Posterior cingulate gyrus (tissue), 11 donors: ENCODE data around the gene WDFY4.

ENCODE experiments used
- DNase-seq, 10 donors: peaks; one replicate each; pipeline versions ENCODE4 v3.0.0 to v3.0.0-alpha.2; 2020 to 2021; ENCODE audit warnings: mixed read lengths in 3 of 10
- intact Hi-C: fragments of 100-400 bp; cut with DNase I; formaldehyde crosslinking; loops from one replicate; pipeline ENCODE4 v1.15.1; 2023

Gene WDFY4

GRCh38 chr10:48782386-48782785 lies 97.7 kb downstream of the WDFY4 start:
- intact Hi-C loops = no loop called here
- DNase-seq = no peak

- no peak for DNase-seq
Observed at GRCh38 chr10:48784031-48784430, 99.4 kb downstream of the WDFY4 start.

GRCh38 chr10:48785796-48786195 lies 101.1 kb downstream of the WDFY4 start:
- DNase-seq = no peak
- intact Hi-C loops = no loop called here

More at GRCh38 chr10:48784031-48784430, 99.4 kb downstream of the WDFY4 start:
- intact Hi-C loops = no loop called here

GRCh38 chr10:48786606-48787282 lies 102.1 kb downstream of the WDFY4 start:
- no peak for DNase-seq
- intact Hi-C loops = no loop called here

- intact Hi-C loops = no loop called here
- no peak for DNase-seq
Observed at GRCh38 chr10:48788554-48788953, 103.9 kb downstream of the WDFY4 start.

GRCh38 chr10:48789486-48790456 lies 105.1 kb downstream of the WDFY4 start:
- intact Hi-C loops = no loop called here
- no peak for DNase-seq

- intact Hi-C loops = no loop called here
- DNase-seq = no peak
Observed at GRCh38 chr10:48790457-48791044, 105.9 kb downstream of the WDFY4 start.

- intact Hi-C loops = no loop called here
- DNase-seq = no peak
Observed at GRCh38 chr10:48791267-48791928, 106.7 kb downstream of the WDFY4 start.

- intact Hi-C loops = no loop called here
Observed at GRCh38 chr10:48792121-48792520, 107.4 kb downstream of the WDFY4 start.

GRCh38 chr10:48792687-48793096 lies 108.0 kb downstream of the WDFY4 start:
- DNase-seq = peak in 2 of 10 donors; percentile 17 to 75

More at GRCh38 chr10:48792121-48792520, 107.4 kb downstream of the WDFY4 start:
- DNase-seq = no peak

GRCh38 chr10:48794074-48794473 lies 109.4 kb downstream of the WDFY4 start:
- intact Hi-C loops = no loop called here
- no peak for DNase-seq

More at GRCh38 chr10:48792687-48793096, 108.0 kb downstream of the WDFY4 start:
- intact Hi-C loops = no loop called here

- DNase-seq = no peak
- intact Hi-C loops = no loop called here
Observed at GRCh38 chr10:48796713-48797245, 112.1 kb downstream of the WDFY4 start.

GRCh38 chr10:48797830-48798229 lies 113.2 kb downstream of the WDFY4 start:
- DNase-seq = no peak
- intact Hi-C loops = no loop called here

GRCh38 chr10:48798481-48799254 lies 114.0 kb downstream of the WDFY4 start:
- DNase-seq = no peak
- intact Hi-C loops = no loop called here

- DNase-seq = no peak
- intact Hi-C loops = no loop called here
Observed at GRCh38 chr10:48799341-48800006, 114.8 kb downstream of the WDFY4 start.

GRCh38 chr10:48800007-48800675 lies 115.5 kb downstream of the WDFY4 start:
- DNase-seq = no peak
- intact Hi-C loops = no loop called here

- no peak for DNase-seq
- intact Hi-C loops = no loop called here
Observed at GRCh38 chr10:48801001-48801421, 116.3 kb downstream of the WDFY4 start.

- DNase-seq = no peak
- intact Hi-C loops = no loop called here
Observed at GRCh38 chr10:48802611-48803071, 118.0 kb downstream of the WDFY4 start.
